Gastrocnemius medialis (tissue), 4 donors: Measurements from ENCODE around the gene SYS1. TPM values are rescaled to one million over a fixed set of nuclear protein-coding genes. Genes with fewer than 3 reads are reported as not detected.
"Not testable (repeated sequence)": the region's sequence is repeated elsewhere in the genome, so short reads cannot be mapped to it uniquely, and the experiment has no call there.

Experiments
- ATAC-seq, 2 donors: fragments of 150-250 bp; one replicate each; pipeline ENCODE4 v1.9.1; 2016
- DNase-seq, 2 donors: peaks; one replicate each; pipeline ENCODE4 v3.0.0-alpha.2; 2019
- H3K27ac ChIP-seq, 4 donors: fragments of 200-600 bp; sonication (generic); 1 replicate in 1 of 4; 2 replicates in 3 of 4; pipeline ENCODE4 v1.5.1; 2016 to 2018; ENCODE audit warnings: mild to moderate bottlenecking in 2 of 4, moderate library complexity in 1 of 4
- H3K27me3 ChIP-seq, 3 donors: fragments of 200-600 bp; sonication (generic) in 2 of 3; 1 replicate in 1 of 3; 2 replicates in 2 of 3; pipeline versions ENCODE4 v1.5.1 to v1.6.0; 2016 to 2019; ENCODE audit warnings: mild to moderate bottlenecking in 1 of 3, moderate library complexity in 1 of 3
- H3K36me3 ChIP-seq, 2 donors: fragments of 200-600 bp; sonication (generic) in 1 of 2; one replicate each; pipeline ENCODE4 v1.5.1; 2017 to 2018
- H3K4me1 ChIP-seq, 2 donors: fragments of 200-600 bp; sonication (generic) in 1 of 2; one replicate each; pipeline ENCODE4 v1.5.1; 2016 to 2017; ENCODE audit warnings: mild to moderate bottlenecking in 2 of 2
- H3K4me3 ChIP-seq, 4 donors: fragments of 200-600 bp; sonication (generic) in 3 of 4; 1 replicate in 1 of 4; 2 replicates in 3 of 4; pipeline ENCODE4 v1.5.1; 2016 to 2019; ENCODE audit warnings: mild to moderate bottlenecking in 2 of 4
- H3K9me3 ChIP-seq, 3 donors: fragments of 200-600 bp; sonication (generic) in 2 of 3; 1 replicate in 1 of 3; 2 replicates in 2 of 3; pipeline ENCODE4 v1.5.1; 2016 to 2019
- POLR2A ChIP-seq, 2 donors: fragments of 450-650 bp; IDR thresholded peaks; one replicate each; pipeline ENCODE4 v1.6.1; 2017; ENCODE audit warnings: antibody characterized with exemption in 2 of 2, mild to moderate bottlenecking in 2 of 2, moderate library complexity in 2 of 2
- in situ Hi-C, 4 donors: fragments of 200-750 bp; cut with MboI; loops; one replicate each; pipeline versions ENCODE4 v1.15.0 to v1.8.0; 2017; ENCODE audit warnings: low sequenced_read_pairs in 4 of 4
- intact Hi-C: fragments of 100-400 bp; cut with DNase I; formaldehyde crosslinking; loops from one replicate; pipeline ENCODE4 v1.15.1; 2023; ENCODE audit warnings: low total_unique reads
- total RNA-seq, 4 donors: library from RNA; depleted of rRNA; stranded (reverse); fragments of >200 nt; gene quantifications; one replicate each; pipeline versions ENCODE4 v1.1.0 to v1.2.3, GENCODE V29; 2016
- TF ChIP-seq, protein P1 (sequence below), 5 experiments: fragments of 450-650 bp in 3 of 5; fragments of 200-600 bp in 2 of 5; sonication (generic) in 2 of 5; IDR thresholded peaks in 4 of 5; conservative IDR thresholded peaks in 1 of 5; 1 replicate in 4 of 5; 2 replicates in 1 of 5; pipeline ENCODE4 v1.5.1; 2016 to 2019; ENCODE audit warnings: antibody characterized with exemption in 5 of 5, mild to moderate bottlenecking in 3 of 5, moderate library complexity in 3 of 5

Gene SYS1
- total RNA-seq, 4 donors from 2014 or later = 34.0 to 59.5 (median 43.7) TPM

GRCh38 chr20:45350217-45350616, 12.7 kb upstream of the SYS1 start:
- Histone ChIP-seq H3K4me1 (peaks cover 5 to 24% of the 10 kb centered on the region in 2 donors), H3K4me3 (no peak overlapping the region), H3K27me3 (no peaks in the 10 kb centered on the region), H3K27ac (peak overlapping the region in 3 of 4 donors; percentile 90 to 100 (median 99)), H3K9me3 (no peaks in the 10 kb centered on the region), H3K36me3 (no peaks in the 10 kb centered on the region)
- in situ Hi-C loops (loop anchor here in 1 of 4 donors (25.0 kb wide), 1 partner anchor 1138 kb away; the partner anchor contains the start of gene OSER1), intact Hi-C loops (loop anchor here (10.0 kb wide), 1 partner anchor 855 kb away; no protein-coding TSS in a partner anchor)
- DNase-seq (no peak), ATAC-seq (no peak)
- no peak for TF ChIP-seq POLR2A (IDR thresholded peaks at IDR 0.05)
- TF ChIP-seq, protein P1, sequence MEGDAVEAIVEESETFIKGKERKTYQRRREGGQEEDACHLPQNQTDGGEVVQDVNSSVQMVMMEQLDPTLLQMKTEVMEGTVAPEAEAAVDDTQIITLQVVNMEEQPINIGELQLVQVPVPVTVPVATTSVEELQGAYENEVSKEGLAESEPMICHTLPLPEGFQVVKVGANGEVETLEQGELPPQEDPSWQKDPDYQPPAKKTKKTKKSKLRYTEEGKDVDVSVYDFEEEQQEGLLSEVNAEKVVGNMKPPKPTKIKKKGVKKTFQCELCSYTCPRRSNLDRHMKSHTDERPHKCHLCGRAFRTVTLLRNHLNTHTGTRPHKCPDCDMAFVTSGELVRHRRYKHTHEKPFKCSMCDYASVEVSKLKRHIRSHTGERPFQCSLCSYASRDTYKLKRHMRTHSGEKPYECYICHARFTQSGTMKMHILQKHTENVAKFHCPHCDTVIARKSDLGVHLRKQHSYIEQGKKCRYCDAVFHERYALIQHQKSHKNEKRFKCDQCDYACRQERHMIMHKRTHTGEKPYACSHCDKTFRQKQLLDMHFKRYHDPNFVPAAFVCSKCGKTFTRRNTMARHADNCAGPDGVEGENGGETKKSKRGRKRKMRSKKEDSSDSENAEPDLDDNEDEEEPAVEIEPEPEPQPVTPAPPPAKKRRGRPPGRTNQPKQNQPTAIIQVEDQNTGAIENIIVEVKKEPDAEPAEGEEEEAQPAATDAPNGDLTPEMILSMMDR (IDR thresholded peaks at IDR 0.05 in 4 of 5, conservative IDR thresholded peaks at IDR 0.05 in 1 of 5) = no peak

- not testable (repeated sequence) for H3K9me3 ChIP-seq, H3K27ac ChIP-seq, H3K27me3 ChIP-seq, H3K36me3 ChIP-seq, ATAC-seq, H3K4me3 ChIP-seq, DNase-seq
- in situ Hi-C loops (loop anchor here in 1 of 4 donors (25.0 kb wide), 1 partner anchor 1138 kb away; the partner anchor contains the start of gene OSER1), intact Hi-C loops (loop anchor here (10.0 kb wide), 1 partner anchor 856 kb away; no protein-coding TSS in a partner anchor)
- peaks cover 0 to 22% of the 10 kb centered on the region in 2 donors for H3K4me1 ChIP-seq
These were observed 12.2 kb upstream of the SYS1 start for GRCh38 chr20:45350795-45351194.

GRCh38 chr20:45352729-45353128, 10.2 kb upstream of the SYS1 start:
- no peaks in the 10 kb centered on the region for H3K9me3 ChIP-seq
- TF ChIP-seq, protein P1 (IDR thresholded peaks at IDR 0.05 in 4 of 5, conservative IDR thresholded peaks at IDR 0.05 in 1 of 5) = no peak
- TF ChIP-seq POLR2A (IDR thresholded peaks at IDR 0.05) = no peak
- in situ Hi-C loops = loop anchor here in 1 of 4 donors (25.0 kb wide), 1 partner anchor 1140 kb away; the partner anchor contains the start of gene OSER1
- intact Hi-C loops = loop anchor here (10.0 kb wide), 1 partner anchor 858 kb away; no protein-coding TSS in a partner anchor
- no peaks in the 10 kb centered on the region for H3K36me3 ChIP-seq
- no peak overlapping the region for H3K27ac ChIP-seq
- peaks cover 11 to 25% of the 10 kb centered on the region in 2 donors for H3K4me1 ChIP-seq
- no peak for DNase-seq
- no peak for ATAC-seq
- H3K27me3 ChIP-seq = no peaks in the 10 kb centered on the region
- H3K4me3 ChIP-seq = no peak overlapping the region

- no peak for ATAC-seq
- intact Hi-C loops = loop anchor here (10.0 kb wide), 1 partner anchor 859 kb away; no protein-coding TSS in a partner anchor
- peak overlapping the region; percentile 94 to 99 (median 96) for H3K27ac ChIP-seq
- H3K36me3 ChIP-seq = no peaks in the 10 kb centered on the region
- TF ChIP-seq, protein P1 (IDR thresholded peaks at IDR 0.05 in 4 of 5, conservative IDR thresholded peaks at IDR 0.05 in 1 of 5) = no peak
- TF ChIP-seq POLR2A (IDR thresholded peaks at IDR 0.05) = no peak
- DNase-seq = no peak
- peaks cover 18 to 26% of the 10 kb centered on the region in 2 donors for H3K4me1 ChIP-seq
- H3K4me3 ChIP-seq = no peak overlapping the region
- no peaks in the 10 kb centered on the region for H3K27me3 ChIP-seq
- no peaks in the 10 kb centered on the region for H3K9me3 ChIP-seq
- in situ Hi-C loops = loop anchor here in 1 of 4 donors (25.0 kb wide), 1 partner anchor 1141 kb away; the partner anchor contains the start of gene OSER1
These were observed 9.2 kb upstream of the SYS1 start for GRCh38 chr20:45353746-45354145.

DNA sequence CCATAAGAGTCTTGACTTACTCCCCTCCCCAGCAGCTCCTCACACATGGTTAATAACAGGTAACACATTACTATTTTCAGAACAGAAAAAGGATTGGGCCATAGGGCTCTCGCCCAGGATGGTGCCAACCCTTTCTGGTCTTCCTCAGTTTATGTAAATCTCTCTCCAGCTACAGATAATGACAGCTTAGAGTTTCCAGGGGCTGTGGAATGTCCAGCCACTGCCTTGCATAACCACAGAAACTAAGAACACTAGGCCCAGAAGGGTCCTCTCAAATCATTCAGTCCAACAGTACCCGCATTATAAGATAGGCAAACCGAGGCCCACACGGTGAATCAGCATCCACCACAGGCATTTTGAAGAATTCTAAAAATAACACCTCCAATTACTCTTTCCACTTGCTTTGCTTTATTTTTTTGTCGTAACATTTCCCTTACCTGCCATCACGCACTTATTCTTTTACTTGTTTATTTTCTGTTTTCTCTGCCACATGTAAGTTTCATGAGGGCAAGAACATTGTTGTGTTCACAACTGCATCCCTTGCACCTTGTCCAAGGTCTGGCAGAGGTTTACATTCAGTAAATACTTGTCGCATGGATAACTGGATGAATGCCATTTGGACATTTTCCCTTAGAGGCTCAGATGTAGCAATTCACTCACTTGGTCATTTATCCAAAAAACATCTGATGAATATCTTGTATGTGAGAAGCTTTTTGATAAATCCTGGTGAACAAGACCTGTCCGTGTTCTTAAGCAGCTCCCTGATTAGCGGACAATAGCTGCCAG, 8.3 kb upstream of the SYS1 start:
- Histone ChIP-seq H3K4me3 (no peak overlapping the region), H3K27ac (peak overlapping the region; percentile 94 to 99 (median 96)), H3K36me3 (no peaks in the 10 kb centered on the region), H3K27me3 (no peaks in the 10 kb centered on the region), H3K9me3 (no peaks in the 10 kb centered on the region), H3K4me1 (peaks cover 26 to 30% of the 10 kb centered on the region in 2 donors)
- TF ChIP-seq, protein P1 (IDR thresholded peaks at IDR 0.05 in 4 of 5, conservative IDR thresholded peaks at IDR 0.05 in 1 of 5) = no peak
- no peak for TF ChIP-seq POLR2A (IDR thresholded peaks at IDR 0.05)
- intact Hi-C loops (loop anchor here (5.0 to 10.0 kb wide), 4 partner anchors 618 to 1963 kb away; partner anchors contain the start of gene ZNF335), in situ Hi-C loops (loop anchor here in 1 of 4 donors (25.0 kb wide), 1 partner anchor 1142 kb away; the partner anchor contains the start of gene OSER1)
- ATAC-seq (no peak), DNase-seq (no peak)
